HG03521 (cell line): ENCODE data around the gene PSMD1.

ENCODE experiments used
- ATAC-seq: cut with Tn5 transposase; IDR thresholded peaks from one replicate; pipeline ENCODE4 v1.9.1; 2021; ENCODE audit warnings: mild to moderate bottlenecking, moderate library complexity; ENCODE audit not compliant: unreplicated experiment

PSMD1 gene

GRCh38 chr2:231034291-231034882 is 22.3 kb upstream of the PSMD1 start:
- ATAC-seq, result no peak

GRCh38 chr2:231036131-231036530 is 20.5 kb upstream of the PSMD1 start:
- no peak for ATAC-seq

DNA sequence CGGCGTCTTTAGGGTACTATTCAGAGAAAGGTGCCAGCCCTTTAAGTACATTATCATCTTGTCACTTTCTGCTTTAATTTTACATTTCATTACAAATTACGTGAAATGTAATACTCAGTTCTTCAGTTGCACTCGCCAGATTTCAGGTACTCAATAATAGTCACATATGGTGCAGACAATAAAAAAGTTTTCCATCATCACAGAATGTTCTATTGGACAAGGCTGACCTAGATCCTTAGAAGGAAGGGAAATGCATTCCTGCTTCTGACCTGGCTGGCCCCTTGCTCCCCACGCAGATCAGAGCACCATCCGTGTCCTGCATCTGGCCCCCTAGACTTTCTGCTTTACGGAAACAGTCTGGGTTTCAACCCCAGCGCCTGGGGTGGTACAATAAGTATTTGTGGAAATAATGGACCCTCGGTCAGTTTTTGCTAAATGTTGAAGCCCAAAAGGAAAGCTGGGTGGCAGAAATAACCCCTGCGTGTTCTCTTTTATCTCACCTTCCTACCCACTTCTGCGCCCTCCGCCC is 20.0 kb upstream of the PSMD1 start:
- ATAC-seq, result no peak

GRCh38 chr2:231037202-231037730 is 19.4 kb upstream of the PSMD1 start, which contains the start of gene C2orf72:
Gene C2orf72, plus strand, starts transcription at chr2:231037523. Its CDS starts 43 bp downstream, at chr2:231037566.
- no peak for ATAC-seq

DNA sequence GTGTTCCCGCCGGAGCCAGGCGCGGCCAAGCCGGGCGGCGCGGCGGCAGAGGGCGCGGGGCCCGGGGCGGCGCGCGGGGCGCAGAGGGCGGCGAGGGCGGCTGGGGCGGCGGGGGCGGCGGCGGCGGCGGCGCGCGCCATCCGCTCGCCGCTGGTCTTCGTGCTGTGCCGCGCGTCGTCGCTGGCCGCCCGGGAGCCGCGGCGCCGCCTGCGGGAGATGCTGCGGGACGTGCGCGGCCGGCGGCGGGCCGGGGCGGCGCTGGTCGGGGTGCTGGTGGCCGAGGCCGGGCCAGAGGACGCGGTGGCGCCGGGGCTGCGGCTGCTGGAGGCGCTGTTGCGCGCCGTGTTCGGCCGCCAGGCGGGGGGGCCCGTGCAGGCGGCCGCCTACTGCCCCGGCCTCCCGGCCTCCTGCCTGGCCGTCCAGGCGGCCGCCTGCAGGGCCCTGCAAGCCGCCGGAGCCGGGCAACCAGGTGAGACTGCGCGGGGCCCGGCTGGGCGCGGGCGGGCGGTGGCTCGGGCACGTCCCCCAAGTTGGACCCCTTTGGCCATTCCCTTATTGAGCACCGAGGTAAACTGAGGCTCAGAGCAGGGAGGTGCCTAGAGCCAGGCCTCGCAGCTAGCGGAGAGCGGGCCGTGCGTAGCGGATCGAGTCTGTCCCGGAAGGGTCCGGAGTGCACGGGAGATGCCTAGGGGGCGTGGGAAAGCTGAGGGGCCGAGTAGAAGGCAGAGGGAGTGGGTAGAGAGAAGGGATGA is 18.8 kb upstream of the PSMD1 start:
- ATAC-seq, result no peak

DNA sequence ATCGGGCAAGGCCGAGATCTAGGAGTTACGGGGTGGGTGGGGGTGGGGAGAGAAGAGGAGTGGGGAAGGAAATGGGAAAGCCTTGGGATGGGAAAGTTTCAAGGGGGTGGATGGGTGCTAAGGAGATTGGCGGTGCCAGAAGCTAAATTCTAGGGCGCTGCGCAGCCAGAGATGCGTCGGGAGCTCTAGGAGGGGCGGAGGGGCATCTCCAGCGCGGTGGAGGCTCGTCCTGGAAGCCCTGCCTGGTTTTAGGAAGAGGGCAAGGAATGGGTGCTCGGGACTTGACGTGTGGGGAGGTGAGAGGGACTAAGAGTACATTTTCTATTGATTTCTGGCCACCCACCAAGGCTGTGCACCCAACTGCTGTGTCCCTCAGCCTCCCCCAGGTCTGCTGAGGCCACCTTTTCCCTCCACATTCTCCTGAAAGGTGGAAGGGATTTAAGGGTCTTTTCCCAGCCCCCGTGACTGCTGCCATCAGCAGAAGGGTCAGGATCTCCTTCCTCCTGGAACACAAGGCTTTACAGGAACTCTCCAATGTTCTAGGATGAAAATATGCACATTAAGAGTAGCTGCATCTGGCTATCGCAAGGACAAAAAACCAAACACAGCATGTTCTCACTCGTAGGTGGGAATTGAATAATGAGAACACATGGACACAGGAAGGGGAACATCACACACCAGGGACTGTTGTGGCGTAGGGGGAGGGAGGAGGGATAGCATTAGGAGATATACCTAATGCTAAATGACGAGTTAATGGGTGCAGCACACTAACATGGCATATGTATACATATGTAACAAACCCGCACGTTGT is 18.0 kb upstream of the PSMD1 start:
- no peak for ATAC-seq

GRCh38 chr2:231039294-231039664 is 17.4 kb upstream of the PSMD1 start:
- ATAC-seq, result no peak

DNA sequence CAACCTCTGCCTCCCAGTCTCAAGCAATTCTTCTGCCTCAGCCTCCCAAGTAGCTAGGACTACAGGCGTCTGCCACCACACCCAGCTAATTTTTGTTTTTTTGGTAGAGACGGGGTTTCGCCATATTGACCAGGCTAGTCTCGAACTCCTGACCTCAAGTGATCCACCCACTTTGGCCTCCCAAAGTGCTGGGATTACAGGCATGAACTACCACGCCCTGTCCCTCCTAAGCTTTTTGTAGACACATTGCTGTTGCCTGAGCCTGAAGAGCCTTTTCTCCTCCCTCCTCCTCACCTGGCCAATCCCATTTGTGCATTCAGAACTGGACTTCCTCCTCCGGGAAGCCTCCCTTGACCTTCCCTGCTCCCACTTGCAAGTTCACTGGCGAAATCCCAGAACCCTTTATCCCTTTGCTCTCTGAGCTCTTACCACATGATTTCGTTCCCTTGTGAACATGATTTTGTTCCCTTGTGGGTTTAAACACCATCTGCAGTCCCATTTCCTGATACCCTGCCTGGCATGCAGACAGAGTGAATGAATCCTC is 16.8 kb upstream of the PSMD1 start:
- no peak for ATAC-seq

GRCh38 chr2:231041061-231041689 is 15.5 kb upstream of the PSMD1 start:
- ATAC-seq, result no peak

DNA sequence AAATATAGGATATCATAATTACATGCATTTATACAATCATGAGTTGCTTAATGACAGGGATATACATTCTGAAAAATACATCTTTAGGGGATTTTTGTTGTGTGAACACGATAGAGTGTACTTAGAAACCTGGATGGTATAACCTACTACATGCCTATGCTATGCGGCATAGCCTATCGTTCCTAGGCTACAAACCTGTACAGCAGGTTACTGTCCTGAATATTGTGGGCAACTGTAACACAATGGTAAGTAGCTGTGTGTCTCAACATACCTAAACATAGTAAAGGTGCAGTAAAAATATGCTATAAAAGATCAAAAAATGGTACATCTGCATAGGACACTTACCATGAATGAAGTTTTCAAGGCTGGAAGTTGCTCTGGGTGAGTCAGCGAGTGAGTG is 12.9 kb upstream of the PSMD1 start:
- no peak for ATAC-seq

DNA sequence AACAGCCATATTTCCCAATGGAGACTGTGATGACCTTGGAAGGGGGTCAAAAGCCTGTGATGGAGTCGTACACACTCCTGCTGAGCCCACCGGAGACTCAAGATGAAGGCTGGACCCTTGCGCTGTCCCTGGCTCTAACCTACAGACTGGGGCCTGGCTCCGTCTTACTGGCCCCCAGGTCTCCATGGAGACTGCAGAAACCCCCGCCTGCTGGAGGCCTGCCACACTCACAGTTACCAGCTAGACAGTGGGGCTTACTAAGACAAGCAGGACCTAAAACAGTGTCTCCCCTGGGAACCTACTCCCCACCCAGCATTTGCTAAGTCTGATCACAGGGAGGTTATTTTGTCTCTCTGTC is 9.8 kb upstream of the PSMD1 start:
- ATAC-seq, result no peak

GRCh38 chr2:231047274-231047922 is 9.3 kb upstream of the PSMD1 start:
- no peak for ATAC-seq

DNA sequence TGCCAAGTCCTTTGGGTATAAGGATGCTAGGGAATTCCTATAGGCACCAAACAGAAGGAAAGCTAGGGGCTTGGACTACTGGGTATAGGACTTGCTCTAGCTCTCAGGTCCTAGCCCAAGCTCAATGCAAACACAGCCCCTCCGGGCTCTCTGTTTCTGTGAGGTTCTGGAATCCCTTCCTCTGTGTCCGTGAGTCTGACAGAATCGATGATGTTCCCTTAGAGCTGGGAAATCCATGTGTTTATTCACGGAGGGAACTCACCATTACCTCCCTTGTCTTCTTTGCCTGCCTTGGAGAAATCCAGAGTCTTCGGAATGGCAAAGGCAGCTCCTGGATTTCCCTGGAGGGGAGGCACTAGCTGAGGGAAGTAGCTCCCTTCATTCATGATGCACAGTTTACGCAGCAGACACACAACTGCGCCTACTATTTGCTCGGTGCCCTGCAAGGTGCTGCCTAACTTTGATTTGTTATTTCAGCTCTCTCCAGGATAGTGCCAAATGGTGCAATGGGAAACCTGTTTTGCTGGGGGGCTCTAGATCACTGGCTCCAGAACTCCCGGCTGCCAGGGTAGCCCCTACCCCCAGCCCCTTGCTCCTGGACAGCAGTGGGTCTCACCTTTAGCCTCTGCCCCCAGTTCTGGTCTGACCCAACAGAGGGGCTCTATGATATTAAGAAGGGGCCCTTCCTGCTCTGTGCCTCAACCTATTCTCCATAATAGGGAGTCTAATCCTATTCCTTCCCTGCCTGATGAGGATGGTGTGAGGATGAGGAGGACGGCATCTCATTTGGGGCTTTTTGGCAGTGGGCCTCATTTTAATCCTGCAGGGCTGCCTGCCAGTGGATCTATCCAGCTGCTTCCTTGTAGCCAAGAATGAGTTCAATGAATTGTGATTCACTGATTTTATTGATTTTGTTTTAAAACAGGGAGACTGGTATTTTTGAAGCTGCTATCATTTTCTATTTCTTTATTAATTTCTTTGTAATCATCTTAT is 8.4 kb upstream of the PSMD1 start:
- ATAC-seq, result no peak

GRCh38 chr2:231049286-231050017 is 7.2 kb upstream of the PSMD1 start:
- ATAC-seq, result no peak

GRCh38 chr2:231050018-231050901 is 6.4 kb upstream of the PSMD1 start:
- ATAC-seq, result no peak

DNA sequence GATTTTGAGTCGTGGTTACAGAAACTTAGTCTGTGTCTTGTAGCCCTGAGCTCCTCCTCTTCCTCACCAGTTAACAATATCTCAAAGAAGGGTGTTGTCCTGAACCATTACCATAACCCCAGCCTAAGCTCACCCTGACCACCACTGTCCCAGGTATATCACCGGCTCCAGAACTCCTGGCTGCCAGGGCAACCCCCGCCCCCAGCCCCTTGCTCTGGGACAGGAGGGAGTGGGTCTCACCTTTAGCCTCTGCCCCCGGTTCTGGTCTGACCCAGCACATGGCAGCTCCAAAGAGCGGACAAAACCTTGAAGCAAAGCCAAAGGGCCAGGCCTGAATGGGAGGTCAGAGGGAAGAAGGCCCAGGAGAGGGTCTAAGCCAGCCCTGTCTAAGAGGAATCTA is 5.6 kb upstream of the PSMD1 start:
- ATAC-seq, result no peak
